TTC549 (cell line): ENCODE results near the gene NPAS2.

Experiments used
- FAIRE-seq: peaks from 2 replicates; lab custom pipeline; 2012; peaks lifted over from hg19 to GRCh38; lab: Jason Lieb, UNC

The NPAS2 gene

GRCh38 chr2:101023327-101024107 is 203.6 kb downstream of the NPAS2 start:
- FAIRE-seq, result no peak

GRCh38 chr2:101025561-101025960 is 205.6 kb downstream of the NPAS2 start:
- FAIRE-seq, result no peak

- FAIRE-seq, result no peak
Measured at GRCh38 chr2:101026253-101026701, 206.3 kb downstream of the NPAS2 start.

- FAIRE-seq, result no peak
Measured at GRCh38 chr2:101026923-101027469, 207.1 kb downstream of the NPAS2 start.

- FAIRE-seq, result no peak
Measured at GRCh38 chr2:101027852-101028251, 207.9 kb downstream of the NPAS2 start.

GRCh38 chr2:101030866-101031554 is 211.1 kb downstream of the NPAS2 start:
- FAIRE-seq, result no peak

GRCh38 chr2:101032084-101032776 is 212.3 kb downstream of the NPAS2 start:
- FAIRE-seq, result no peak

GRCh38 chr2:101036562-101036961 is 216.6 kb downstream of the NPAS2 start:
- peak; percentile 84 for FAIRE-seq

- no peak for FAIRE-seq
Measured at GRCh38 chr2:101037161-101037755, 217.3 kb downstream of the NPAS2 start.

GRCh38 chr2:101038455-101039255 is 218.7 kb downstream of the NPAS2 start:
- FAIRE-seq, result no peak

- no peak for FAIRE-seq
Measured at GRCh38 chr2:101040072-101040471, 220.1 kb downstream of the NPAS2 start.

- no peak for FAIRE-seq
Measured at GRCh38 chr2:101040761-101041160, 220.8 kb downstream of the NPAS2 start.

- no peak for FAIRE-seq
Measured at GRCh38 chr2:101041413-101041812, 221.5 kb downstream of the NPAS2 start.

- FAIRE-seq, result no peak
Measured at GRCh38 chr2:101045330-101045729, 225.4 kb downstream of the NPAS2 start.
